GM18858 (cell line): ENCODE measurements around the gene A4GNT.
"Not testable (repeated sequence)": the region's sequence is repeated elsewhere in the genome, so short reads cannot be mapped to it uniquely, and the experiment has no call there.

Experiments used
- ATAC-seq: cut with Tn5 transposase; IDR thresholded peaks from one replicate; pipeline ENCODE4 v1.9.1; 2021; ENCODE audit not compliant: unreplicated experiment

The A4GNT gene

GRCh38 chr3:138132239-138132638 lies at the start of gene A4GNT:
Gene A4GNT (minus strand): TSS chr3:138132390. CDS start chr3:138131256, 1,134 bp downstream.
- no peak for ATAC-seq

- ATAC-seq = peak; percentile 69
Observed at GRCh38 chr3:138180375-138181029, 48.3 kb upstream of the A4GNT start.

GRCh38 chr3:138174421-138175131 lies 42.4 kb upstream of the A4GNT start, which contains the start of gene DBR1:
Gene DBR1 (minus strand): TSS chr3:138174921. CDS start chr3:138174795, 126 bp downstream.
- ATAC-seq = peak; percentile 75

GRCh38 chr3:138173769-138174420 lies 41.7 kb upstream of the A4GNT start:
- no peak for ATAC-seq

GRCh38 chr3:138172625-138173024 lies 40.4 kb upstream of the A4GNT start:
- no peak for ATAC-seq

DNA sequence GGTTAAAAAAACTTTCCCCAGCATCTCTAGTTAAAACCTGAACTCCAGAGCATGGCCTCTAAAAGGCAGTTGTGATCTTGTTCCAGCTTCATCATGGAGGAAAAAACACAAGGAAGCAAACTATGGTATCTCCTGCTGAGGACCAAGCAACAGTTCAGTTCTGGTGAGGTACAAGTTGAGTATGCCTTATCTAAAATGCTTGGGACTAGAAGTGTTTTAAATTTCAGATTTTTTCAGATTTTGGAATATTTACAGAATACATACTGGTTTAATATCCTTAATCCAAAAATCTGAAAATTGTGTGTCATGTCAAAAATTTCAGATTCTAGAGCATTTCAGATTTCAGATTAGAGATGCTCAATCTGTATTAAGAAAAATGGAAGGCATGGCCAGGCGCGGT lies 32.9 kb upstream of the A4GNT start:
- ATAC-seq = no peak

DNA sequence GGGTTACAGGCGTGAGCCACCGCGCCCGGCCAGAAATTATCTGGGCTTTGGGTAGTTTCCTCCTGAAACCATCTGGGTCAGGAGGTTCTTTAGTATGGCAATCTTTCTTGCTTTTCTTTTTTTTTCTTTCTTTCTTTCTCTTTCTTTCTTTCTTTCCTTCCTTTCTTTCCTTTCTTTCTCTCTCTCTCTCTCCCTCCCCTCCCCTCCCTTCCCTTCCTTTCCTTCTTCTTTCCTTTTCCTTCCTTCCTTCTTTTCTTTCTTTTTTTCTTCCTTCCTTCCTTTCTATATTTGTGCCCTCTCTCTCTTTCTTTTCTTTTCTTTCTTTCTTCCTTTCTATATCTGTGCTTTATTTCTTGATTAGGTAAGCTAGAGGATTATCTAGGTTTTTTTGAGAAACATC lies 25.6 kb upstream of the A4GNT start:
- no peak for ATAC-seq

- no peak for ATAC-seq
Observed at GRCh38 chr3:138154534-138154933, 22.3 kb upstream of the A4GNT start.

DNA sequence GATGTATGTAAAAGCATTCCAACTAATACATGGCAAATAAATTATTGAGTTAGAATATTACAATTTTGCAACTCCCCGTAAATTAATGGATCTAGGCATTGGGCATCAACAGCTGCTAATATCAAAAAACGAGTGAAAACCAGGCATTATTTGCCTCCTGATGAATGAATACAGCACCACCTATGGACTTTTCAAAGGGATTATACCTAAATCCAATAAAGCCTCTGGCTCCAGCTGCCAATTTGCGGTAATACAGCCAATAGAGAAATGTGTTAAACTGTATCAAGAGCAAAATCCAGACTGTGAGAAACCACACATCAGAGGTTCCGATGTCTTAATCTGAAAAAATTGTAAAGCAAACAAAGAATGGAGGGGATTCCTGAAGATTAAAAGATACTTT lies 16.3 kb upstream of the A4GNT start:
- no peak for ATAC-seq

- not testable (repeated sequence) for ATAC-seq
Observed at GRCh38 chr3:138142181-138142580, 10.0 kb upstream of the A4GNT start.

DNA sequence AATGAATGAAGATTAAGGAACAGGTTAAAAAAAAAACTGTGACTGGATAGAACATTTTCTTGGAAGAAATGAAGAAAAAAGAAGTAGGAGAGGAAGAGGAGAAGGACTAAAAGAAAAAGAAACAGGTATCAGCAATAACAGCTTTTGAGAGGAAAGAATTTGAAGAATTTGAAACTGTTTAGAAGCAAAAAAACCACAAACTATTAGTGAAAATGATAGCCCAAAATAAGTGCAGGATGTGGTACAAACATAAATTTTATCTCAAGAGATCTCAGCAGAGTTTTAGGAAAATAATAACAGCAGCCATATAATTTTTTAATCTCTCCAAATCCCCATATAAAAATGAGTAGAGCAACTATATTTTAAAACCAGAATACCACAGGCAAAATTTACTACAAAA lies 8.8 kb upstream of the A4GNT start:
- no peak for ATAC-seq

DNA sequence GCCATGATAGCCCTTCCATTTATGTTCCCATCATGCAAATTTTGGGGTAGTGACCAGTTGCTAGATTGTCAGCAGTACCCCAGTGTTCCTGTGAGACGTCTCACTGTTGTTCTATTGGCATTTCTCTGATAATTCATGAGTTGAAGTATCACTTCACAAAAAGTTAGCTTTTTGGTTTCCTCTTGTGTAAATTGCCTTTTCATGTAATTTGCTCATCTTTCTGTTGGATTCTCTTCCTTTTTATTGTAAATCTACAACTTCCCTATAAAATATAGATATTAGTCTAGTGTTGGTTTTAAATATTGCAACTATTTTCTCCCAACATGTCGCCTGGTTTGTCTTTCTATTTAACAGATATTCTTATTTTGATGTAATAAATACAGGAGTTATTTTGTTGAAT lies 7.5 kb upstream of the A4GNT start:
- ATAC-seq = no peak

DNA sequence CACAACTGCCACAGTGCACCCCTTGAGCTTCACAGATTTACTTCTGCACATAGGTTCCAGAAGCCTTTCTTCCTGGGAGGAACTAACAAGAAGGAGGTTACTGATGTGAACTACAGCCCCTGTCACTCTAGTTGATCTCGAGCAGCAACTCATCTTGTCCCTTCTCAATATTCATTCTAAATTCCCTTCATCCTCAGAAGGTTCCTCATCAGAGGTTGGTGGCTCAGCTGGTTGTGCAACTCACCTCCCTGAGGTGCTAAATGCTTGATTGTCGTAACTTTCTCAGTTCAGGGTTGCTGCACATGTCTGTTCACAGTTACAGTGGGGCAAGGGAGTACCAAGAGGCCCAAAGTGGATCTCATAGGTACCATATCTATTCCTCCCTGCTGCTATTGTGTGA lies 5.7 kb upstream of the A4GNT start:
- ATAC-seq = no peak

DNA sequence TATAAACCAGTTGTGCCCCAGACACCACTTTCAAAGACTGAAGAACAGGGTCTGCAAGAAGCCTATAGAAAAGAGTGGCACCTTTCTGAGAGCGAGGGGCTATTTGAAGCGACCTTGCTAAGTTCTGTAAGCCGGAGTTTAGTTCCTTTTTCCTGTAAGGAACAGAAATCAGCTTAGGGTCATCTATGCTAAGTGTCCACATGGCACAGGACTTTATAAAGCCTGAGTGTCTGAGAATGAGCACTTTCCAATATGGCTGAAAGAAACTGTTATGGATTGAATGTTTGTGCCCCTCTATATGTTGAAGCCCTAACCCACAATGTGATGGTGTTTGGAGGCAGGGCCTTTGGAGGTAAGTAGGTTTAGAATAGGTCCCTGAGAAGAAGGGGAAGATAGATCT lies 4.0 kb upstream of the A4GNT start:
- no peak for ATAC-seq

DNA sequence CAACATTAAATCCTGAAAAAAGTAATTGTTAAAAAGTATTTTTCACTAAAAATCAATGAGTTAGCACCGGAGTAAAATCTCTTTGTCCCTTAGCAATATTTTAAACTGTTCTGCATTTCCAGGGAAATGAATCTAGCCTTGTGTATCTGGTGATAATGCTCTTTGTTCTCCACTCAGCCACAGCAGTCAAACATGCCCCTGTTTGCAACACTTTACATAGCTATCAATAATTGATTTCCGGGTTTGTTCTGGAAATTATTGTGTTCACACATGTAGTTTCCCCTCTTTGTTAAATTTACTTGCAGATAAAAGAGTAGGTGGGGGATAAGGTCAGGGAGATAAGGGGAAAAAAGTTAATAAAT lies 3.6 kb upstream of the A4GNT start:
- ATAC-seq = no peak

DNA sequence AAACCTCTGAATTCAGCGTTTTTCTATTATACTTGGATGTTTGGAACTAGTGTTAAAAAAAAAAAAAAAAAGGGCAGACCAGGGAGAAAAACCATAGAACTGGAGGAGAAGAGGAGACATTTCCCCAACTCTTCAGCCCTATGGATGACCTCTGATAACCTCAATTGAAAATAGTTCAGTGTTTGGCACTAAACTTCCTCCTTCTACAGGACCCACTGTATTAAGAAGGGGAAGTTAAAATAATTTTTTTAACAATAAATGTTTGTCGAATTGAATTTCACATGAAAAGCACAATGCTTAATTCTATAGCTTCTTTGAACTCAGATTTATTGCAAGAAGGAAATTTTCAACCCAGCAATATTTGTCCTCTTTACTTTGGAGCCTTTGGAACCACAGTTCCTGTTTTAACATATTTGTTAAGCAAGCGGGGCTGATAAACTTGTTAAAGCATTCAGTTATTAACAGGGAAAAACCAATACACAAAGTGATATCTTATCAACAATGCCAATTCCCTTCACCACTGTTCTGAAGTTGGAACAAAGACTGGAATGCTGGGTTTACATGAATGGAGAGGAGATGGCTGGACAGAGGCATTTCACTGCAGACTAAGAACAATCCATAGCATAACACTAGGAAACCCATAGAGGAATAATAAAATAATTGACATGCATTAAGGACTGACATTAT lies 3.1 kb upstream of the A4GNT start:
- ATAC-seq = no peak

- ATAC-seq = no peak
Observed at GRCh38 chr3:138127636-138128365, 4.4 kb downstream of the A4GNT start.

GRCh38 chr3:138125548-138126221 lies 6.5 kb downstream of the A4GNT start:
- no peak for ATAC-seq

DNA sequence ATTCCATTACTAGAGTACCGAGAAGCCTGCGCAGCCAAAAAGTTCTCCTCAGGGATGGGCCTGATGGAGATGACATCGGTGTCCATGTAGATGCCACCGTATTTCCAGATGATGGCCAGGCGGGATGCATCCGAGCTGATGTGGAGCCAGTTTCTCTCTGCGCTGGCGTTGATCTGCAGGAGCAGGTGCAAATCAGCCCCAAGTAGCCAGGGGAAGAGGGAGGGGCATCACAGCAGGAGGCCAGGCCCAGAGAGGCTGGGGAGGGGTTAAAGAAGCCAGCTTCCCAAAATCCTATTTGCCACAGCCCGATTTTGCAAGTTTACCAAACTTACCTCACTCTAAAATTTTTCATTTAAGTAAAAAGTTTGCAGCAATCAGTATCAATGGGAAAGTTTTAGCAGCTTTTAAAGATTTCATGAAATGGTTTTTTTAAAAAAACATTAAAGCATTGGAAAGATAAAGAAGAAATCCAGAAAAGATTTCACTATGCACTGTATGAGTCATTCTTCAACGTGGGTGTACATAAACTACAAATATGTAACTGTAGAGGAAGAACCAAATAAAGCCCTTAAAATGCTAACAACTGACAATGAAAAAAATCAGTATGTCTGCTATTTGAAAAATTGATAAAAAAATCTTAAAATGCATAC lies 7.4 kb downstream of the A4GNT start:
- ATAC-seq = no peak

GRCh38 chr3:138124188-138124587 lies 8.0 kb downstream of the A4GNT start:
- no peak for ATAC-seq
